Measurements from ENCODE around the gene MGMT. TPM values are rescaled to one million over a fixed set of nuclear protein-coding genes. Genes with fewer than 3 reads are reported as not detected.

MGMT gene
- total RNA-seq, 5 donors from 2014 or later (not counting 1 experiment from before 2014, with no cell fraction given): 16.6 to 24.6 (median 21.1) TPM

- POLR2A ChIA-PET: no interaction called here
- peaks cover 0 to 26% (median 14%) of the 10 kb centered on the region in 3 donors for H3K9me3 Mint-ChIP-seq
Measured at GRCh38 chr10:129502448-129502847, 35.4 kb downstream of the MGMT start.

GRCh38 chr10:129505500-129506075 lies 38.5 kb downstream of the MGMT start:
- H3K27me3 ChIP-seq (replicated peaks in 1 of 2; ENCODE audit: control insufficient read depth in 2 of 2, extremely low read depth in 1 of 2, insufficient read depth in 2 of 2, low read length in 1 of 2): no peaks in the 10 kb centered on the region
- peaks cover 2 to 3% of the 10 kb centered on the region in 2 donors for H3K36me3 ChIP-seq (ENCODE audit: control insufficient read depth in 2 of 2, extremely low read depth in 1 of 2, insufficient read depth in 1 of 2, low read length in 1 of 2)
- ATAC-seq (replicated peaks in 1 of 4) (no peak), DNase-seq (no peak)
- ChIA-PET CTCF (interaction anchor here in 1 of 2 donors (0.5 kb wide), 1 partner anchor 42 kb away, joined by 4 read pairs; no protein-coding TSS in a partner anchor), POLR2A (no interaction called here)
- H3K9me3 ChIP-seq: peaks cover 2% of the 10 kb centered on the region
- peaks cover 16 to 23% (median 19%) of the 10 kb centered on the region in 3 donors for H3K4me1 Mint-ChIP-seq
- H3K36me3 Mint-ChIP-seq: peaks cover 36% of the 10 kb centered on the region
- H3K27ac ChIP-seq (ENCODE audit: low read length): no peak overlapping the region
- peaks cover 0 to 26% (median 17%) of the 10 kb centered on the region in 3 donors for H3K9me3 Mint-ChIP-seq
- no peak overlapping the region for H3K27ac Mint-ChIP-seq
- H3K4me1 ChIP-seq (ENCODE audit: control insufficient read depth in 1 of 2, extremely low read depth in 1 of 2, insufficient read depth in 2 of 2, low read length in 2 of 2): no peaks in the 10 kb centered on the region
- no peaks in the 10 kb centered on the region for H3K27me3 Mint-ChIP-seq
- 90% methylated on average over 2 of the region's 4 CpGs for WGBS (ENCODE audit: insufficient coverage)
- no peak overlapping the region for H3K4me3 Mint-ChIP-seq
- no peak overlapping the region for H3K4me3 ChIP-seq (ENCODE audit: control insufficient read depth in 1 of 2, extremely low read depth in 1 of 2, low read length in 1 of 2)

More at GRCh38 chr10:129502448-129502847, 35.4 kb downstream of the MGMT start:
- H3K27ac Mint-ChIP-seq: no peak overlapping the region
- no peak overlapping the region for H3K4me3 Mint-ChIP-seq
- 100% methylated on average over 1 of the region's 5 CpGs for WGBS (ENCODE audit: insufficient coverage)
- DNase-seq: no peak
- Histone ChIP-seq H3K9me3 (peaks cover 2% of the 10 kb centered on the region), H3K27ac (ENCODE audit: low read length) (no peak overlapping the region), H3K27me3 (replicated peaks in 1 of 2; ENCODE audit: control insufficient read depth in 2 of 2, extremely low read depth in 1 of 2, insufficient read depth in 2 of 2, low read length in 1 of 2) (no peaks in the 10 kb centered on the region), H3K4me1 (ENCODE audit: control insufficient read depth in 1 of 2, extremely low read depth in 1 of 2, insufficient read depth in 2 of 2, low read length in 2 of 2) (no peaks in the 10 kb centered on the region), H3K4me3 (ENCODE audit: control insufficient read depth in 1 of 2, extremely low read depth in 1 of 2, low read length in 1 of 2) (no peak overlapping the region), H3K36me3 (ENCODE audit: control insufficient read depth in 2 of 2, extremely low read depth in 1 of 2, insufficient read depth in 1 of 2, low read length in 1 of 2) (peaks cover 3 to 4% of the 10 kb centered on the region in 2 donors)
- H3K36me3 Mint-ChIP-seq: peaks cover 43% of the 10 kb centered on the region
- H3K27me3 Mint-ChIP-seq: no peaks in the 10 kb centered on the region
- CTCF ChIA-PET: no interaction called here
- peaks cover 14 to 17% (median 16%) of the 10 kb centered on the region in 3 donors for H3K4me1 Mint-ChIP-seq
- no peak for ATAC-seq (replicated peaks in 1 of 4)

GRCh38 chr10:129506101-129506797 lies 39.2 kb downstream of the MGMT start:
- H3K27ac ChIP-seq (ENCODE audit: low read length): no peak overlapping the region
- ATAC-seq (replicated peaks in 1 of 4): no peak
- H3K27me3 ChIP-seq (replicated peaks in 1 of 2; ENCODE audit: control insufficient read depth in 2 of 2, extremely low read depth in 1 of 2, insufficient read depth in 2 of 2, low read length in 1 of 2): no peaks in the 10 kb centered on the region
- 85% methylated on average over 13 of the region's 14 CpGs for whole genome bisulfite sequencing (ENCODE audit: insufficient coverage)
- Mint-ChIP-seq H3K27me3 (no peaks in the 10 kb centered on the region), H3K9me3 (peaks cover 0 to 26% (median 17%) of the 10 kb centered on the region in 3 donors), H3K4me3 (no peak overlapping the region), H3K27ac (no peak overlapping the region), H3K4me1 (peaks cover 16 to 24% (median 21%) of the 10 kb centered on the region in 3 donors), H3K36me3 (peaks cover 38% of the 10 kb centered on the region)
- no peaks in the 10 kb centered on the region for H3K4me1 ChIP-seq (ENCODE audit: control insufficient read depth in 1 of 2, extremely low read depth in 1 of 2, insufficient read depth in 2 of 2, low read length in 2 of 2)
- H3K9me3 ChIP-seq: peaks cover 2% of the 10 kb centered on the region
- peaks cover 0 to 2% of the 10 kb centered on the region in 2 donors for H3K36me3 ChIP-seq (ENCODE audit: control insufficient read depth in 2 of 2, extremely low read depth in 1 of 2, insufficient read depth in 1 of 2, low read length in 1 of 2)
- no peak for DNase-seq
- ChIA-PET POLR2A (no interaction called here), CTCF (interaction anchor here in 1 of 2 donors (0.5 kb wide), 1 partner anchor 41 kb away, joined by 4 read pairs; no protein-coding TSS in a partner anchor)
- H3K4me3 ChIP-seq (ENCODE audit: control insufficient read depth in 1 of 2, extremely low read depth in 1 of 2, low read length in 1 of 2): no peak overlapping the region

- Mint-ChIP-seq H3K4me3 (no peak overlapping the region), H3K9me3 (peaks cover 0 to 26% (median 17%) of the 10 kb centered on the region in 3 donors), H3K36me3 (peaks cover 28% of the 10 kb centered on the region), H3K4me1 (peaks cover 19 to 21% (median 19%) of the 10 kb centered on the region in 3 donors), H3K27ac (no peak overlapping the region), H3K27me3 (no peaks in the 10 kb centered on the region)
- Histone ChIP-seq H3K36me3 (ENCODE audit: control insufficient read depth in 2 of 2, extremely low read depth in 1 of 2, insufficient read depth in 1 of 2, low read length in 1 of 2) (peaks cover 0 to 2% of the 10 kb centered on the region in 2 donors), H3K9me3 (peaks cover 2% of the 10 kb centered on the region), H3K27ac (ENCODE audit: low read length) (no peak overlapping the region), H3K27me3 (replicated peaks in 1 of 2; ENCODE audit: control insufficient read depth in 2 of 2, extremely low read depth in 1 of 2, insufficient read depth in 2 of 2, low read length in 1 of 2) (no peaks in the 10 kb centered on the region), H3K4me3 (ENCODE audit: control insufficient read depth in 1 of 2, extremely low read depth in 1 of 2, low read length in 1 of 2) (no peak overlapping the region), H3K4me1 (ENCODE audit: control insufficient read depth in 1 of 2, extremely low read depth in 1 of 2, insufficient read depth in 2 of 2, low read length in 2 of 2) (no peaks in the 10 kb centered on the region)
- POLR2A ChIA-PET: no interaction called here
- ATAC-seq (replicated peaks in 1 of 4) (no peak), DNase-seq (no peak)
- CTCF ChIA-PET: no interaction called here
- whole genome bisulfite sequencing (ENCODE audit: insufficient coverage): 96% methylated on average over 9 of the region's 12 CpGs
Measured at GRCh38 chr10:129507216-129507889, 40.3 kb downstream of the MGMT start.

GRCh38 chr10:129509155-129509554 lies 42.1 kb downstream of the MGMT start:
- H3K4me3 ChIP-seq (ENCODE audit: control insufficient read depth in 1 of 2, extremely low read depth in 1 of 2, low read length in 1 of 2): no peak overlapping the region
- peaks cover 0 to 2% of the 10 kb centered on the region in 2 experiments for H3K4me1 ChIP-seq (ENCODE audit: control insufficient read depth in 1 of 2, extremely low read depth in 1 of 2, insufficient read depth in 2 of 2, low read length in 2 of 2)
- ATAC-seq (replicated peaks in 1 of 4): no peak
- H3K36me3 ChIP-seq (ENCODE audit: control insufficient read depth in 2 of 2, extremely low read depth in 1 of 2, insufficient read depth in 1 of 2, low read length in 1 of 2): peaks cover 0 to 2% of the 10 kb centered on the region in 2 donors
- H3K27ac ChIP-seq (ENCODE audit: low read length): no peak overlapping the region
- peaks cover 2% of the 10 kb centered on the region for H3K9me3 ChIP-seq
- Mint-ChIP-seq H3K27me3 (no peaks in the 10 kb centered on the region), H3K27ac (no peak overlapping the region), H3K36me3 (peaks cover 20% of the 10 kb centered on the region), H3K9me3 (peaks cover 0 to 22% (median 15%) of the 10 kb centered on the region in 3 donors), H3K4me1 (peaks cover 27 to 39% (median 29%) of the 10 kb centered on the region in 3 donors), H3K4me3 (no peak overlapping the region)
- ChIA-PET POLR2A (no interaction called here), CTCF (no interaction called here)
- WGBS (ENCODE audit: insufficient coverage): 90% methylated on average over 8 of the region's 12 CpGs
- no peaks in the 10 kb centered on the region for H3K27me3 ChIP-seq (replicated peaks in 1 of 2; ENCODE audit: control insufficient read depth in 2 of 2, extremely low read depth in 1 of 2, insufficient read depth in 2 of 2, low read length in 1 of 2)
- no peak for DNase-seq

- H3K27me3 ChIP-seq (replicated peaks in 1 of 2; ENCODE audit: control insufficient read depth in 2 of 2, extremely low read depth in 1 of 2, insufficient read depth in 2 of 2, low read length in 1 of 2): no peaks in the 10 kb centered on the region
- no peak for DNase-seq
- no peak overlapping the region for H3K27ac Mint-ChIP-seq
- H3K27me3 Mint-ChIP-seq: no peaks in the 10 kb centered on the region
- no peak overlapping the region for H3K27ac ChIP-seq (ENCODE audit: low read length)
- H3K9me3 Mint-ChIP-seq: peaks cover 0 to 21% (median 14%) of the 10 kb centered on the region in 3 donors
- ChIA-PET POLR2A (no interaction called here), CTCF (no interaction called here)
- no peak overlapping the region for H3K4me3 Mint-ChIP-seq
- H3K4me3 ChIP-seq (ENCODE audit: control insufficient read depth in 1 of 2, extremely low read depth in 1 of 2, low read length in 1 of 2): no peak overlapping the region
- peaks cover 0 to 2% of the 10 kb centered on the region in 2 donors for H3K36me3 ChIP-seq (ENCODE audit: control insufficient read depth in 2 of 2, extremely low read depth in 1 of 2, insufficient read depth in 1 of 2, low read length in 1 of 2)
- H3K36me3 Mint-ChIP-seq: peaks cover 20% of the 10 kb centered on the region
- ATAC-seq (replicated peaks in 1 of 4): no peak
- H3K9me3 ChIP-seq: peaks cover 2% of the 10 kb centered on the region
- WGBS (ENCODE audit: insufficient coverage): 100% methylated on average over 3 of the region's 8 CpGs
- H3K4me1 Mint-ChIP-seq: peaks cover 30 to 45% (median 32%) of the 10 kb centered on the region in 3 donors
- H3K4me1 ChIP-seq (ENCODE audit: control insufficient read depth in 1 of 2, extremely low read depth in 1 of 2, insufficient read depth in 2 of 2, low read length in 2 of 2): peaks cover 4% of the 10 kb centered on the region in 2 experiments
Measured at GRCh38 chr10:129509835-129510234, 42.8 kb downstream of the MGMT start.

Measured in T-cell (primary cell).